SK-N-SH treated with all-trans-retinoic acid at 6 μM for 48 hours (cell line): Measurements from ENCODE around the gene ZSWIM9.
A peak's percentile ranks its signal among the peaks of the same experiment; 100 is the strongest.
"Not testable (repeated sequence)": the region's sequence is repeated elsewhere in the genome, so short reads cannot be mapped to it uniquely, and the experiment has no call there.

Source experiments
- ATAC-seq: fragments of 200-7000 bp; cut with Tn5 transposase; 3 replicates; pipeline ENCODE4 v1.9.1; 2020; ENCODE audit warnings: mild to moderate bottlenecking, moderate library complexity
- ARNTL ChIP-seq: fragments of 450-650 bp; formaldehyde crosslinking; IDR thresholded peaks from 2 replicates; pipeline ENCODE4 v1.5.0; 2020; ENCODE audit warnings: low read depth, mild to moderate bottlenecking, moderate library complexity, borderline replicate concordance
- BACH2 ChIP-seq: fragments of 250-450 bp; sonication (Bioruptor Pico); IDR thresholded peaks from 2 replicates; pipeline ENCODE4 v1.9.0; 2021; ENCODE audit warnings: mild to moderate bottlenecking, borderline replicate concordance
- CSDC2 ChIP-seq: fragments of 250-450 bp; sonication (Bioruptor Pico); IDR thresholded peaks from 2 replicates; pipeline ENCODE4 v1.5.0; 2020; ENCODE audit warnings: mild to moderate bottlenecking, moderate library complexity
- CSRNP3 ChIP-seq: fragments of 250-450 bp; sonication (Bioruptor Pico); IDR thresholded peaks from 2 replicates; pipeline ENCODE4 v1.5.1; 2021; ENCODE audit warnings: mild to moderate bottlenecking, moderate library complexity
- ESRRG ChIP-seq: fragments of 250-450 bp; sonication (Bioruptor Pico); IDR thresholded peaks from 2 replicates; pipeline ENCODE4 v1.6.1; 2021; ENCODE audit warnings: mild to moderate bottlenecking
- GLIS3 ChIP-seq: fragments of 250-450 bp; sonication (Bioruptor Pico); IDR thresholded peaks from 2 replicates; pipeline ENCODE4 v1.5.0; 2020; ENCODE audit warnings: mild to moderate bottlenecking, moderate library complexity
- ISL1 ChIP-seq: fragments of 250-450 bp; sonication (Bioruptor Pico); IDR thresholded peaks from 2 replicates; pipeline ENCODE4 v2.1.2; 2022; ENCODE audit warnings: mild to moderate bottlenecking, moderate library complexity
- OSR1 ChIP-seq: fragments of 250-450 bp; sonication (Bioruptor Pico); IDR thresholded peaks from 2 replicates; pipeline ENCODE4 v1.8.0; 2022; ENCODE audit warnings: moderate library complexity, mild to moderate bottlenecking, inconsistent platforms
- RARB ChIP-seq: fragments of 250-450 bp; sonication (Bioruptor Pico); IDR thresholded peaks from 2 replicates; pipeline ENCODE4 v1.8.0; 2021; ENCODE audit warnings: mild to moderate bottlenecking, moderate library complexity
- SNAI2 ChIP-seq: fragments of 250-450 bp; sonication (Bioruptor Pico); IDR thresholded peaks from 2 replicates; pipeline ENCODE4 v1.5.0; 2020; ENCODE audit warnings: mild to moderate bottlenecking, moderate library complexity
- TCF4 ChIP-seq: fragments of 250-450 bp; sonication (Bioruptor Pico); IDR thresholded peaks from 2 replicates; pipeline ENCODE4 v1.8.0; 2021; ENCODE audit warnings: mild to moderate bottlenecking, moderate library complexity, borderline replicate concordance
- TOX ChIP-seq: fragments of 250-450 bp; sonication (Bioruptor Pico); IDR thresholded peaks from 2 replicates; pipeline ENCODE4 v1.8.0; 2021; ENCODE audit warnings: mild to moderate bottlenecking, moderate library complexity, borderline replicate concordance
- ZC3H10 ChIP-seq: fragments of 250-450 bp; sonication (Bioruptor Pico); IDR thresholded peaks from 2 replicates; pipeline ENCODE4 v1.5.1; 2021; ENCODE audit warnings: mild to moderate bottlenecking, moderate library complexity
- ZFP3 ChIP-seq: fragments of 250-450 bp; sonication (Bioruptor Pico); IDR thresholded peaks from 2 replicates; pipeline ENCODE4 v1.5.0; 2020; ENCODE audit warnings: mild to moderate bottlenecking, moderate library complexity
- ZFP30 ChIP-seq: fragments of 450-650 bp; formaldehyde crosslinking; IDR thresholded peaks from 2 replicates; pipeline ENCODE4 v1.5.0; 2022; ENCODE audit warnings: mild to moderate bottlenecking, moderate library complexity
- ZNF565 ChIP-seq: fragments of 450-650 bp; formaldehyde crosslinking; conservative IDR thresholded peaks from 2 replicates; pipeline ENCODE4 v1.5.0; 2020; ENCODE audit warnings: low read depth, mild to moderate bottlenecking, moderate library complexity
- ZNF8 ChIP-seq: fragments of 450-650 bp; formaldehyde crosslinking; IDR thresholded peaks from 2 replicates; pipeline ENCODE4 v1.5.0; 2020; ENCODE audit warnings: mild to moderate bottlenecking, moderate library complexity
- TF ChIP-seq, protein P1 (sequence below): fragments of 250-450 bp; sonication (Bioruptor Pico); IDR thresholded peaks from 2 replicates; pipeline ENCODE4 v1.5.1; 2020; ENCODE audit warnings: low read depth, mild to moderate bottlenecking, moderate library complexity
- TF ChIP-seq, protein P2 (sequence below): fragments of 250-450 bp; sonication (Bioruptor Pico); IDR thresholded peaks from 2 replicates; pipeline ENCODE4 v1.8.0; 2021; ENCODE audit warnings: low read depth, mild to moderate bottlenecking, moderate library complexity, borderline replicate concordance
- TF ChIP-seq, protein P3 (sequence below): fragments of 250-450 bp; sonication (Bioruptor Pico); IDR thresholded peaks from 2 replicates; pipeline ENCODE4 v1.8.0; 2020; ENCODE audit warnings: mild to moderate bottlenecking, moderate library complexity, borderline replicate concordance
- TF ChIP-seq, protein P4 (sequence below): fragments of 250-450 bp; sonication (Bioruptor Pico); IDR thresholded peaks from 2 replicates; pipeline ENCODE4 v1.5.0; 2020; ENCODE audit warnings: mild to moderate bottlenecking, moderate library complexity

Gene ZSWIM9

GRCh38 chr19:48239120-48239519, 68.6 kb downstream of the ZSWIM9 start:
- TF ChIP-seq ISL1 (CRISPR knock-in tag), result no peak
- TF ChIP-seq, protein P1, sequence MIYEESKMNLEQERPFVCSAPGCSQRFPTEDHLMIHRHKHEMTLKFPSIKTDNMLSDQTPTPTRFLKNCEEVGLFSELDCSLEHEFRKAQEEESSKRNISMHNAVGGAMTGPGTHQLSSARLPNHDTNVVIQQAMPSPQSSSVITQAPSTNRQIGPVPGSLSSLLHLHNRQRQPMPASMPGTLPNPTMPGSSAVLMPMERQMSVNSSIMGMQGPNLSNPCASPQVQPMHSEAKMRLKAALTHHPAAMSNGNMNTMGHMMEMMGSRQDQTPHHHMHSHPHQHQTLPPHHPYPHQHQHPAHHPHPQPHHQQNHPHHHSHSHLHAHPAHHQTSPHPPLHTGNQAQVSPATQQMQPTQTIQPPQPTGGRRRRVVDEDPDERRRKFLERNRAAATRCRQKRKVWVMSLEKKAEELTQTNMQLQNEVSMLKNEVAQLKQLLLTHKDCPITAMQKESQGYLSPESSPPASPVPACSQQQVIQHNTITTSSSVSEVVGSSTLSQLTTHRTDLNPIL (CRISPR knock-in tag), result no peak
- no peak for TF ChIP-seq ZNF565 (CRISPR knock-in tag)
- no peak for TF ChIP-seq CSDC2
- TF ChIP-seq ZC3H10, result no peak
- TF ChIP-seq ZNF8 (CRISPR knock-in tag), result no peak
- no peak for TF ChIP-seq TCF4 (CRISPR knock-in tag)
- TF ChIP-seq OSR1 (CRISPR knock-in tag), result no peak
- TF ChIP-seq, protein P2, sequence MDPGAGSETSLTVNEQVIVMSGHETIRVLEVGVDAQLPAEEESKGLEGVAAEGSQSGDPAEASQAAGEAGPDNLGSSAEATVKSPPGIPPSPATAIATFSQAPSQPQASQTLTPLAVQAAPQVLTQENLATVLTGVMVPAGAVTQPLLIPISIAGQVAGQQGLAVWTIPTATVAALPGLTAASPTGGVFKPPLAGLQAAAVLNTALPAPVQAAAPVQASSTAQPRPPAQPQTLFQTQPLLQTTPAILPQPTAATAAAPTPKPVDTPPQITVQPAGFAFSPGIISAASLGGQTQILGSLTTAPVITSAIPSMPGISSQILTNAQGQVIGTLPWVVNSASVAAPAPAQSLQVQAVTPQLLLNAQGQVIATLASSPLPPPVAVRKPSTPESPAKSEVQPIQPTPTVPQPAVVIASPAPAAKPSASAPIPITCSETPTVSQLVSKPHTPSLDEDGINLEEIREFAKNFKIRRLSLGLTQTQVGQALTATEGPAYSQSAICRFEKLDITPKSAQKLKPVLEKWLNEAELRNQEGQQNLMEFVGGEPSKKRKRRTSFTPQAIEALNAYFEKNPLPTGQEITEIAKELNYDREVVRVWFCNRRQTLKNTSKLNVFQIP (CRISPR knock-in tag), result no peak
- TF ChIP-seq ESRRG (CRISPR knock-in tag), result no peak
- TF ChIP-seq ZFP30 (CRISPR knock-in tag), result no peak
- TF ChIP-seq ZFP3 (CRISPR knock-in tag), result no peak
- TF ChIP-seq TOX (CRISPR knock-in tag), result no peak
- TF ChIP-seq GLIS3 (CRISPR knock-in tag), result no peak
- no peak for TF ChIP-seq ARNTL
- TF ChIP-seq BACH2, result no peak
- TF ChIP-seq, protein P3, sequence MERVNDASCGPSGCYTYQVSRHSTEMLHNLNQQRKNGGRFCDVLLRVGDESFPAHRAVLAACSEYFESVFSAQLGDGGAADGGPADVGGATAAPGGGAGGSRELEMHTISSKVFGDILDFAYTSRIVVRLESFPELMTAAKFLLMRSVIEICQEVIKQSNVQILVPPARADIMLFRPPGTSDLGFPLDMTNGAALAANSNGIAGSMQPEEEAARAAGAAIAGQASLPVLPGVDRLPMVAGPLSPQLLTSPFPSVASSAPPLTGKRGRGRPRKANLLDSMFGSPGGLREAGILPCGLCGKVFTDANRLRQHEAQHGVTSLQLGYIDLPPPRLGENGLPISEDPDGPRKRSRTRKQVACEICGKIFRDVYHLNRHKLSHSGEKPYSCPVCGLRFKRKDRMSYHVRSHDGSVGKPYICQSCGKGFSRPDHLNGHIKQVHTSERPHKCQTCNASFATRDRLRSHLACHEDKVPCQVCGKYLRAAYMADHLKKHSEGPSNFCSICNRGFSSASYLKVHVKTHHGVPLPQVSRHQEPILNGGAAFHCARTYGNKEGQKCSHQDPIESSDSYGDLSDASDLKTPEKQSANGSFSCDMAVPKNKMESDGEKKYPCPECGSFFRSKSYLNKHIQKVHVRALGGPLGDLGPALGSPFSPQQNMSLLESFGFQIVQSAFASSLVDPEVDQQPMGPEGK (CRISPR knock-in tag), result no peak
- no peak for TF ChIP-seq SNAI2 (CRISPR knock-in tag)
- no peak for TF ChIP-seq CSRNP3 (CRISPR knock-in tag)
- TF ChIP-seq, protein P4, sequence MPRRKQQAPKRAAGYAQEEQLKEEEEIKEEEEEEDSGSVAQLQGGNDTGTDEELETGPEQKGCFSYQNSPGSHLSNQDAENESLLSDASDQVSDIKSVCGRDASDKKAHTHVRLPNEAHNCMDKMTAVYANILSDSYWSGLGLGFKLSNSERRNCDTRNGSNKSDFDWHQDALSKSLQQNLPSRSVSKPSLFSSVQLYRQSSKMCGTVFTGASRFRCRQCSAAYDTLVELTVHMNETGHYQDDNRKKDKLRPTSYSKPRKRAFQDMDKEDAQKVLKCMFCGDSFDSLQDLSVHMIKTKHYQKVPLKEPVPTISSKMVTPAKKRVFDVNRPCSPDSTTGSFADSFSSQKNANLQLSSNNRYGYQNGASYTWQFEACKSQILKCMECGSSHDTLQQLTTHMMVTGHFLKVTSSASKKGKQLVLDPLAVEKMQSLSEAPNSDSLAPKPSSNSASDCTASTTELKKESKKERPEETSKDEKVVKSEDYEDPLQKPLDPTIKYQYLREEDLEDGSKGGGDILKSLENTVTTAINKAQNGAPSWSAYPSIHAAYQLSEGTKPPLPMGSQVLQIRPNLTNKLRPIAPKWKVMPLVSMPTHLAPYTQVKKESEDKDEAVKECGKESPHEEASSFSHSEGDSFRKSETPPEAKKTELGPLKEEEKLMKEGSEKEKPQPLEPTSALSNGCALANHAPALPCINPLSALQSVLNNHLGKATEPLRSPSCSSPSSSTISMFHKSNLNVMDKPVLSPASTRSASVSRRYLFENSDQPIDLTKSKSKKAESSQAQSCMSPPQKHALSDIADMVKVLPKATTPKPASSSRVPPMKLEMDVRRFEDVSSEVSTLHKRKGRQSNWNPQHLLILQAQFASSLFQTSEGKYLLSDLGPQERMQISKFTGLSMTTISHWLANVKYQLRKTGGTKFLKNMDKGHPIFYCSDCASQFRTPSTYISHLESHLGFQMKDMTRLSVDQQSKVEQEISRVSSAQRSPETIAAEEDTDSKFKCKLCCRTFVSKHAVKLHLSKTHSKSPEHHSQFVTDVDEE (CRISPR knock-in tag), result no peak
- TF ChIP-seq, all 23 proteins: peak for 0
- no peak for ATAC-seq

DNA sequence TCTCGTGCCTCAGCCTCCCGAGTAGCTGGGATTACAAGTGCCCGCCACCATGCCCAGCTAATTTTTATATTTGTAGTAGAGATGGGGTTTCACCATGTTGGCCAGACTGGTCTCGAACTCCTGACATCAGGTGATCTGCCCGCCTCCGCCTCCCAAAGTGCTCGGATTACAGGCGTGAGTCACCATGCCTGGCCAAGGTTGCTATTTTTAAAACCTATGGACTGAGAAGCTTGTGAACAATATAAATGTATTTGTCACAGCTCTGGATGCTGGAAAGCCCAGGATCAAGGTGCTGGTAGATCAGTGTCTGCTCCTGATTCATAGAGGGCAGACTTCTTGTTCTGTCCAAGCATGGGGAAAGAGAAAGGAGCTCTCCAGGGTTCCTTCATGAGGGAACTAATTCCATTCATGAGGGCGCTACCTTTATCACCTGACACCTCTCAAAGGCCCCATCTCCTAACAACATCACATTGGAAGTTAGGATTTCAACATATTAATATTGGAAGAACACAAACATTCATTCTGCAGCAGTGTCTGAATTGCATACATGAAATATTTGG, 69.2 kb downstream of the ZSWIM9 start:
- peak; percentile 44; the same call in 2 of the 3 replicates for ATAC-seq
- TF ChIP-seq, protein P1 (CRISPR knock-in tag), result no peak
- no peak for TF ChIP-seq GLIS3 (CRISPR knock-in tag)
- TF ChIP-seq RARB (CRISPR knock-in tag), result no peak
- no peak for TF ChIP-seq ZFP3 (CRISPR knock-in tag)
- TF ChIP-seq SNAI2 (CRISPR knock-in tag), result no peak
- TF ChIP-seq ZNF565 (CRISPR knock-in tag), result no peak
- TF ChIP-seq, protein P2 (CRISPR knock-in tag), result no peak

DNA sequence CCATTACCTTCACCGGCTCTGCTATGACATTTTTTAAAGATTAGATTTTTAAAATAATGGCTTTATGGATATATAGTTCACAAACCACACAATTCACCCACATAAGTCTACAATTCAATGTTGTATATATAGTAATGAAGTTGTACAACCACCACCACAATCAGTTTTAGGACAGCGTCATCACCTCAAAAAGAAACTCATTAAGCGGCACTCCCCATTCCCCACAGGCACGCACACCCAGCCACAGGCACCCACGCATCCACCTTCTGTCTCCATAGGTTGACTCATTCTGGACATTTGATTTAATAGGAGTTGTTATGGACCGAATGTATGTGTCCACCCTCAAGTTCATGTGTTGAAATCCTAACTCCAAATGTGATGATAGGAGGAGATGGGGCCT, 71.3 kb downstream of the ZSWIM9 start:
- not testable (repeated sequence) for ATAC-seq
